A673 (cell line): ENCODE data around the gene AKR7A2. TPM values are rescaled to one million over a fixed set of nuclear protein-coding genes. Genes with fewer than 3 reads are reported as not detected.
"Not testable (repeated sequence)": the region's sequence is repeated elsewhere in the genome, so short reads cannot be mapped to it uniquely, and the experiment has no call there.

ENCODE experiments used
- BruUV-seq: library from RNA; stranded (reverse); fragments of 400-500 nt; replicated peaks from 2 replicates; lab custom pipeline; 2021; lab: Mats Ljungman, UMichigan
- CTCF ChIA-PET: fragments of 300-600 bp; sonication (Branson Sonifier 250); formaldehyde crosslinking; loops from one replicate; lab custom pipeline; 2022; ENCODE audit warnings: antibody characterized with exemption; lab: Charles Lee
- POLR2A ChIA-PET: fragments of 300-600 bp; sonication (Branson Sonifier 250); formaldehyde crosslinking; loops from one replicate; lab custom pipeline; 2022; ENCODE audit warnings: antibody characterized with exemption; ENCODE audit not compliant: low non-redundant PET; lab: Charles Lee
- DNase-seq: peaks from one replicate; pipeline ENCODE4 v3.0.0-alpha.2; 2015; ENCODE audit warnings: low spot score
- H3K27ac ChIP-seq: fragments of 200-600 bp; sonication (generic); 2 replicates; pipeline ENCODE4 v1.5.1; 2016; ENCODE audit warnings: mixed run types, low read depth, mild to moderate bottlenecking, mixed read lengths, antibody characterized with exemption, low read length; ENCODE audit not compliant: poor library complexity, severe bottlenecking
- H3K27me3 ChIP-seq: fragments of 200-600 bp; sonication (generic); replicated peaks from 2 replicates; pipeline ENCODE4 v1.6.1; 2017; ENCODE audit warnings: mixed run types, low read depth, mild to moderate bottlenecking, mixed read lengths, antibody characterized with exemption, low read length; ENCODE audit not compliant: insufficient read depth, poor library complexity
- H3K36me3 ChIP-seq: fragments of 200-600 bp; sonication (generic); 2 replicates; pipeline ENCODE4 v1.6.1; 2016; ENCODE audit warnings: mixed run types, mild to moderate bottlenecking, mixed read lengths, antibody characterized with exemption, low read length; ENCODE audit not compliant: insufficient read depth, poor library complexity, severe bottlenecking
- H3K4me1 ChIP-seq: fragments of 200-600 bp; sonication (generic); 2 replicates; pipeline ENCODE4 v1.6.1; 2017; ENCODE audit warnings: mixed run types, mild to moderate bottlenecking, mixed read lengths, antibody characterized with exemption, low read length; ENCODE audit not compliant: insufficient read depth, poor library complexity, severe bottlenecking
- H3K4me3 ChIP-seq: fragments of 200-600 bp; sonication (generic); 2 replicates; pipeline ENCODE4 v1.5.1; 2016; ENCODE audit warnings: low read depth, mixed run types, mild to moderate bottlenecking, mixed read lengths, low read length; ENCODE audit not compliant: poor library complexity, severe bottlenecking
- H3K9me3 ChIP-seq: fragments of 200-600 bp; sonication (generic); 2 replicates; pipeline ENCODE4 v1.6.1; 2016; ENCODE audit warnings: mixed run types, low read depth, mild to moderate bottlenecking, mixed read lengths, antibody characterized with exemption, low read length; ENCODE audit not compliant: poor library complexity, severe bottlenecking
- CTCF ChIP-seq: fragments of 300-800, 200-600 bp; sonication (generic); conservative IDR thresholded peaks from 2 replicates; pipeline ENCODE4 v1.5.1; 2017; ENCODE audit warnings: low read depth, mild to moderate bottlenecking, antibody characterized with exemption, low read length, moderate library complexity, mixed read lengths
- EZH2 ChIP-seq: fragments of 200-600 bp; sonication (generic); IDR thresholded peaks from 2 replicates; pipeline ENCODE4 v1.6.1; 2017; ENCODE audit warnings: borderline replicate concordance, low read depth, mild to moderate bottlenecking, mixed read lengths, antibody characterized with exemption, low read length; ENCODE audit not compliant: poor library complexity, severe bottlenecking
- intact Hi-C: fragments of 100-400 bp; cut with micrococcal nuclease; formaldehyde crosslinking; loops from one replicate; pipeline ENCODE4 v1.10.0; 2022; ENCODE audit not compliant: unreplicated experiment
- total RNA-seq: library from RNA; stranded (reverse); gene quantifications from 2 replicates; pipeline ENCODE4 v1.2.3, GENCODE V29; 2021

AKR7A2 gene
- total RNA-seq, 1 experiment from 2014 or later = 57.2 TPM

- H3K4me3 ChIP-seq = no peak overlapping the region
- DNase-seq = no peak
- H3K27me3 ChIP-seq = no peaks in the 10 kb centered on the region
- no peaks in the 10 kb centered on the region for H3K4me1 ChIP-seq
- no peaks in the 10 kb centered on the region for H3K36me3 ChIP-seq
- ChIA-PET CTCF (no interaction called here), POLR2A (no interaction called here)
- no peak overlapping the region for H3K27ac ChIP-seq
- intact Hi-C loops = no loop called here
- BruUV-seq = no TSS peak
- TF ChIP-seq EZH2 (no peak), CTCF (no peak)
- no peaks in the 10 kb centered on the region for H3K9me3 ChIP-seq
Observed at GRCh38 chr1:19273106-19273843, 38.7 kb downstream of the AKR7A2 start.

DNA sequence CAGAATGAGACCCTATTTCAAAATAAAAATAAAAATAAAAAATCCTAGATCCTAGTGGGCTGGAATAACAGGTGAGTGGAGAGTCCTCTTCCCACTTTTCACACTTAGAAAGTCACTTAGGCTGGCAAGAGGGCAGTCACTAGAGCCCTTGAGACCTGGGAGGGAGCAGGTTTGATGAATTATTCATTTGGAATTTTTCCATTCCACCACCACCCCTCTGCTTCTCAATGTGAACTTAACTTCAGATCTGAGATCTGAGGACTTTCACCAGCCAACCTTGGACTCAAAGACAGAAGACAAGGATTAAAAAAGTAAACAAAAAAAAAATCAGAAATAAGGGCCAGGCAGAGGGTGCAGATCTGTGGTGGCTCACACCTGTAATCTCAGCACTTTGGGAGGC is 39.9 kb downstream of the AKR7A2 start:
- Histone ChIP-seq H3K4me1 (no peaks in the 10 kb centered on the region), H3K4me3 (no peak overlapping the region), H3K36me3 (no peaks in the 10 kb centered on the region), H3K27me3 (no peaks in the 10 kb centered on the region), H3K9me3 (no peaks in the 10 kb centered on the region), H3K27ac (no peak overlapping the region)
- no TSS peak for BruUV-seq
- TF ChIP-seq EZH2 (no peak), CTCF (no peak)
- intact Hi-C loops = no loop called here
- DNase-seq = no peak
- CTCF ChIA-PET = interaction anchor here (0.6 kb wide), 1 partner anchor 751 kb away, joined by 3 read pairs; no protein-coding TSS in a partner anchor
- POLR2A ChIA-PET = no interaction called here

GRCh38 chr1:19270343-19270730 is 41.6 kb downstream of the AKR7A2 start:
- H3K27me3 ChIP-seq, H3K4me3 ChIP-seq, H3K4me1 ChIP-seq, POLR2A ChIA-PET, DNase-seq, H3K9me3 ChIP-seq, H3K27ac ChIP-seq, BruUV-seq, H3K36me3 ChIP-seq, intact Hi-C loops, CTCF ChIA-PET: not testable (repeated sequence)

DNA sequence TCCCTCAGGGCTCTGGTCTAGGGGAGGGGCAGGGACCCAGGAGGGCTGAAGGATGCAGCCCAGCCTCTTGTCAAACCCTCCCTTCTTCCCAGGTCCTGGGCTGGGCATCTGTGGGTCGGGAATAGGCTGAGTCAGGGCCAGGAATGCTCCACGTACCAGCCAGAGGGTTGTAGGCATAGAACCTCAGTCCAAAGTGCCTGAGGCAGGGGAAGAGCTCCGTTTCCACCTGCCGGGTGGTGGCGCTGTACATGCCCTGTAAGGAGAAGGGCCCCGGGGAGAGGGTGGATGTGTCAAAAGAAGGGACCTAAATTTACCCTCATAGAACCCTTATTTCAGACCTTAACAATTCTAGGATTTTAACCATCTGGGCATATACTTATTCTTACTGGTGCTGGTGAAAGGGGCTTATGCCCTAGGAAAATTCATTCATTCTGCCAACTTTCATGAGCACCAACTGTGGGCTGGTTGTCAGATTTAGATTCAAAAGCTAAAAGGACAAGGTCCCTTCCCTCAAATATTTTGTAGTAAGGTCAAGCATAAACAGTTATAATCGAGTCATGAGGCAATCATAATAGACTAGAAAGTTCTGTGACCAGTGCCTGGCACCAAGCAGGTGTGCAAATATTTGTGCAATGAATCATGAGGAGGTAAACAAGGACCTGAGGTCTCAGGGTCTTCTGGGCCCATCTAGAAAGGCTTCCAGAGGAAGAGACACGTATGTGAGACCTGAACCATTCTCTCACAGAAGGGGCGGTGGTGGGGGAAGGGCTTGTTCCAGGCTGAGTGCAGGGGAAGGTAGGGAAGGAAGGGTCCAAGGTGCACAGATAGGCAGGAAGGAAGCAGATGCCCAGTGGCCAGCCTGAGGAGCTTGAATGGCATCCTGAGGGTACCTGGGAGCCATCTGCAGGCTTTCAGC is 42.3 kb downstream of the AKR7A2 start:
- DNase-seq, H3K9me3 ChIP-seq, H3K27ac ChIP-seq, H3K27me3 ChIP-seq, H3K4me1 ChIP-seq, POLR2A ChIA-PET, BruUV-seq, H3K4me3 ChIP-seq, intact Hi-C loops, H3K36me3 ChIP-seq, CTCF ChIA-PET: not testable (repeated sequence)
